ENCODE measurements around the gene FBXO44. TPM values are rescaled to one million over a fixed set of nuclear protein-coding genes. Genes with fewer than 3 reads are reported as not detected.

The FBXO44 gene
- total RNA-seq, 2 experiments from 2014 or later = 54.9 to 59.2 TPM

- no peak for DNase-seq
- H3K27ac Mint-ChIP-seq = no peak overlapping the region
- POLR2A ChIA-PET = interaction anchor here (1.1 to 3.6 kb wide), 2 partner anchors 10 to 11 kb away, joined by 3 to 22 read pairs; partner anchors contain the start of gene FBXO6
- H3K9me3 Mint-ChIP-seq = no peaks in the 10 kb centered on the region
- H3K27me3 Mint-ChIP-seq = no peaks in the 10 kb centered on the region
- ATAC-seq (ENCODE audit: low read depth) = no peak
- H3K4me1 Mint-ChIP-seq = peaks cover 8% of the 10 kb centered on the region
- peaks cover 18% of the 10 kb centered on the region for H3K36me3 Mint-ChIP-seq
- no peak overlapping the region for H3K4me3 Mint-ChIP-seq
Observed at GRCh38 chr1:11674488-11674887, 19.8 kb downstream of the FBXO44 start.

DNA sequence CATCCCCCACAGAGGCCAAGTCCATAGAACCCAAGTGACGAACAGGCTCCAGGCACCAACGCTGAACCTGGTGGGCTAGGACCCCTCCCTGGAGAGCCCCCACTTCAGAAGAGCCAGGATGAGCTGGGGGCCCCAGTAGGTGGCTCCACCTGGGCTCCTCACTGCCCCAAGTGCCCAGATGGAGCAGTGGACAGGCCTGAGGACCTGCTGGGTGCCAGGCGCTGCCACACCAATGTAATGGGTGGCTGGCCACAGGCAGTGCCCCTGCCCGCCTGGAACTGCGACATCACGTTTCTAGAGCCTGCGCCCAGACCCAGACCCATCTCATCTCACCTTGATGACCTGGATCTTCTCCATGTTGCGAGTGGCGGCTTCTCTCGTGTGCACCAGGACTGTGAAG, 20.6 kb downstream of the FBXO44 start:
- no peaks in the 10 kb centered on the region for H3K27me3 Mint-ChIP-seq
- DNase-seq (no peak), ATAC-seq (ENCODE audit: low read depth) (no peak)
- H3K4me1 Mint-ChIP-seq = peaks cover 11% of the 10 kb centered on the region
- H3K36me3 Mint-ChIP-seq = peaks cover 18% of the 10 kb centered on the region
- H3K27ac Mint-ChIP-seq = no peak overlapping the region
- no peaks in the 10 kb centered on the region for H3K9me3 Mint-ChIP-seq
- POLR2A ChIA-PET = interaction anchor here (3.6 kb wide), 1 partner anchor 11 kb away, joined by 22 read pairs; the partner anchor contains the start of gene FBXO6
- H3K4me3 Mint-ChIP-seq = no peak overlapping the region

GRCh38 chr1:11676386-11677103, 21.9 kb downstream of the FBXO44 start:
- Mint-ChIP-seq H3K4me1 (peaks cover 11% of the 10 kb centered on the region), H3K27me3 (no peaks in the 10 kb centered on the region), H3K27ac (no peak overlapping the region), H3K9me3 (no peaks in the 10 kb centered on the region), H3K4me3 (no peak overlapping the region), H3K36me3 (peaks cover 15% of the 10 kb centered on the region)
- POLR2A ChIA-PET = interaction anchor here (1.0 to 2.0 kb wide), 4 partner anchors 9 to 60 kb away, joined by 4 to 11 read pairs (median 8); partner anchors contain the start of gene FBXO6
- ATAC-seq (ENCODE audit: low read depth) = no peak
- no peak for DNase-seq

- ATAC-seq (ENCODE audit: low read depth) = no peak
- peaks cover 15% of the 10 kb centered on the region for H3K4me1 Mint-ChIP-seq
- DNase-seq = no peak
- no peak overlapping the region for H3K4me3 Mint-ChIP-seq
- peaks cover 2% of the 10 kb centered on the region for H3K27me3 Mint-ChIP-seq
- no peaks in the 10 kb centered on the region for H3K9me3 Mint-ChIP-seq
- H3K36me3 Mint-ChIP-seq = peaks cover 12% of the 10 kb centered on the region
- H3K27ac Mint-ChIP-seq = no peak overlapping the region
- POLR2A ChIA-PET = interaction anchor here (0.5 to 2.0 kb wide), 5 partner anchors 13 to 936 kb away, joined by 3 to 11 read pairs (median 3); partner anchors contain the start of gene FBXO6
Observed at GRCh38 chr1:11678442-11678841, 23.8 kb downstream of the FBXO44 start.

DNA sequence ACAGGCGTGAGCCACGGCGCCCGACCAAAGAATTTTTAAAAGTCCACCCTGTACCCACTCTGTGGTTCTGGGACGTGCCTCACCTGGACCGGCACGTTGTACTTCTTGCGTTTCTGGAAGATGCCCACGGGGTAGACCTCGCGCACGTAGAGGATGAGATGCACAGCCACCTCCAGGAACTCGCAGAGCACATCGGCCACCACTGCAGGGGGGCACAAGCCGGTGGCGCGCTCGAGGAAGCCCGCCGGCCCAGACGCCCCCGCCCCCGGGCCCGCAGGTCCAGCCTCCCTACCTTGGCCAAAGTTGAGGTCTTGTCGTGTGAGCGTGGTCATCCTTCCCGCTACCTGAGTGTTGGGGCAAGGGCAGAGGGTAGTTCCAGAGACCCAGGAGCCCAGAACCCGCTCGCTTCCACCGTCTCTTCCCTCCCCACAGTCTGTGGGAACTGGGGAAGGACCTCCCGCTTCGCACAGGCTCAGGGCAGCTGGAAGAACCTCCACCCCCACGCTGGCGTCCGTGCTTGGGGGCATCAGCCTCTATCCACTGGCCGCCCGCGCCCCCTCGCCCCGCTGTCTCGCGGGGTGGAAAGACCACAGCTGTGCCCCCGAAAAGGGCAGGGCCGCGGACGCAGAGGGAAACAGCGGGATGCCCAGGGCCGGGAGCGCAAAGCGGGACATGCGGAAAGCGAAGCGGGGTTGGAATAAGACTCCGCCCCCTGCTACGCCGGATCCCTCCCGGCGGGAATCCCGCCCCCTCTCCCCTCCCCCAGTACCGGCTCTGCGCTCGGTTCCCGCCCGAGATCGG, 25.8 kb downstream of the FBXO44 start:
- peak overlapping the region; percentile 87 for H3K4me3 Mint-ChIP-seq
- H3K9me3 Mint-ChIP-seq = no peaks in the 10 kb centered on the region
- H3K27me3 Mint-ChIP-seq = peaks cover 13% of the 10 kb centered on the region
- POLR2A ChIA-PET = interaction anchor here (0.6 to 3.0 kb wide), 9 partner anchors 8 to 338 kb away, joined by 3 to 24 read pairs (median 10); partner anchors contain the start of gene FBXO6
- H3K27ac Mint-ChIP-seq = peak overlapping the region; percentile 79
- H3K36me3 Mint-ChIP-seq = peaks cover 10% of the 10 kb centered on the region
- peak; percentile 5 for ATAC-seq (ENCODE audit: low read depth)
- peaks cover 15% of the 10 kb centered on the region for H3K4me1 Mint-ChIP-seq
- no peak for DNase-seq

- peak within 1 kb of the TSS; percentile 89 for H3K27ac Mint-ChIP-seq
- H3K4me1 Mint-ChIP-seq = peaks cover 15% of the 10 kb centered on the region
- no peaks in the 10 kb centered on the region for H3K9me3 Mint-ChIP-seq
- H3K27me3 Mint-ChIP-seq = peaks cover 16% of the 10 kb centered on the region
- H3K4me3 Mint-ChIP-seq = peak within 1 kb of the TSS; percentile 92
- ATAC-seq (ENCODE audit: low read depth) (peak; percentile 82), DNase-seq (peak; percentile 97)
- POLR2A ChIA-PET = interaction anchor here (0.6 to 3.0 kb wide), 15 partner anchors 9 to 338 kb away, joined by 3 to 24 read pairs (median 8); partner anchors contain the start of genes DISP3, DRAXIN, FBXO2 and FBXO44
- H3K36me3 Mint-ChIP-seq = peaks cover 10% of the 10 kb centered on the region
Observed at GRCh38 chr1:11681071-11681771, 26.5 kb downstream of the FBXO44 start, which contains the start of gene MAD2L2. Gene MAD2L2, minus strand, starts transcription at chr1:11681148. Its CDS starts 547 bp downstream, at chr1:11680601.

- H3K36me3 Mint-ChIP-seq = peaks cover 10% of the 10 kb centered on the region
- ATAC-seq (ENCODE audit: low read depth) (no peak), DNase-seq (no peak)
- H3K27ac Mint-ChIP-seq = peak overlapping the region; percentile 56
- H3K4me3 Mint-ChIP-seq = peak overlapping the region; percentile 92
- peaks cover 22% of the 10 kb centered on the region for H3K27me3 Mint-ChIP-seq
- no peaks in the 10 kb centered on the region for H3K9me3 Mint-ChIP-seq
- POLR2A ChIA-PET = interaction anchor here (1.2 to 3.0 kb wide), 10 partner anchors 8 to 227 kb away, joined by 3 to 24 read pairs (median 10); partner anchors contain the start of genes DISP3, DRAXIN, FBXO2 and FBXO44
- peaks cover 15% of the 10 kb centered on the region for H3K4me1 Mint-ChIP-seq
Observed at GRCh38 chr1:11682287-11682771, 27.7 kb downstream of the FBXO44 start.

DNA sequence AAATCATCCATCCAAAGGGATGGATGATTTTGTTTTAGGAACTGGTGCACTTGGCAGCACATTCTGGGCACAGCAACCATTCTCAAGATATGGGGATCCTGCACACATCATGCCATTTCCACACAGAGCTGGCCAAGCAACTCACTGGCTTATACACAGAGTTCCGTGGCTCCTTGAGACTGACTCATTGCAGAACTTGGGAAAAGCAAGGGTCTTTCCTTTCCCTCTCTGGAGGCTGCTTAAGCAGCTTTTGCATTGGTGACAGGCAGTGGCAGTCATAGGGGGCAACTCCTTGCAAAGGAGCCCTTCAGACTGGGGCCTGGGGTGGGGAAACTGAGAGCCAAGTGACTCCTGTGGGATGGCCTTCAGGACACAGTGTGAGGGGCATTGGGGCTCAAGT, 28.1 kb downstream of the FBXO44 start:
- Mint-ChIP-seq H3K9me3 (no peaks in the 10 kb centered on the region), H3K36me3 (peaks cover 10% of the 10 kb centered on the region), H3K4me3 (no peak overlapping the region), H3K27me3 (peaks cover 25% of the 10 kb centered on the region), H3K4me1 (peaks cover 15% of the 10 kb centered on the region), H3K27ac (no peak overlapping the region)
- POLR2A ChIA-PET = interaction anchor here (1.6 to 3.0 kb wide), 8 partner anchors 7 to 227 kb away, joined by 8 to 24 read pairs (median 12); partner anchors contain the start of genes DRAXIN, FBXO2, FBXO44 and FBXO6
- ATAC-seq (ENCODE audit: low read depth) = no peak
- no peak for DNase-seq

- Mint-ChIP-seq H3K27me3 (peaks cover 31% of the 10 kb centered on the region), H3K36me3 (peaks cover 4% of the 10 kb centered on the region), H3K9me3 (no peaks in the 10 kb centered on the region), H3K4me3 (no peak overlapping the region), H3K27ac (no peak overlapping the region), H3K4me1 (peaks cover 13% of the 10 kb centered on the region)
- POLR2A ChIA-PET = interaction anchor here (1.3 kb wide), 2 partner anchors 9 to 36 kb away, joined by 3 to 4 read pairs; no protein-coding TSS in a partner anchor
- ATAC-seq (ENCODE audit: low read depth) = no peak
- DNase-seq = no peak
Observed at GRCh38 chr1:11684070-11684469, 29.4 kb downstream of the FBXO44 start.

- Mint-ChIP-seq H3K9me3 (no peaks in the 10 kb centered on the region), H3K27ac (no peak overlapping the region), H3K36me3 (no peaks in the 10 kb centered on the region), H3K4me1 (peaks cover 13% of the 10 kb centered on the region), H3K4me3 (no peak overlapping the region), H3K27me3 (peaks cover 42% of the 10 kb centered on the region)
- no peak for DNase-seq
- POLR2A ChIA-PET = interaction anchor here (1.0 to 1.3 kb wide), 5 partner anchors 8 to 51 kb away, joined by 3 to 7 read pairs (median 3); partner anchors contain the start of gene AGTRAP
- no peak for ATAC-seq (ENCODE audit: low read depth)
Observed at GRCh38 chr1:11685210-11685752, 30.6 kb downstream of the FBXO44 start.

- POLR2A ChIA-PET = interaction anchor here (1.1 kb wide), 1 partner anchor 24 kb away, joined by 3 read pairs; no protein-coding TSS in a partner anchor
Observed at GRCh38 chr1:11688506-11688905, 33.8 kb downstream of the FBXO44 start.

More at GRCh38 chr1:11688506-11688905, 33.8 kb downstream of the FBXO44 start:
- DNase-seq (no peak), ATAC-seq (ENCODE audit: low read depth) (no peak)
- H3K9me3 Mint-ChIP-seq = no peaks in the 10 kb centered on the region
- peaks cover 27% of the 10 kb centered on the region for H3K4me1 Mint-ChIP-seq
- no peaks in the 10 kb centered on the region for H3K36me3 Mint-ChIP-seq
- H3K4me3 Mint-ChIP-seq = no peak overlapping the region
- peaks cover 54% of the 10 kb centered on the region for H3K27me3 Mint-ChIP-seq
- H3K27ac Mint-ChIP-seq = no peak overlapping the region

Data from activated naive CD8-positive, alpha-beta T cell treated with anti-CD3 and anti-CD28 coated beads, Interleukin-2, amount 10 ng/mL, durations not matched to agents 7 days and 5 days (primary cell).